HG02981 (cell line): Measurements from ENCODE around the gene AGFG1.

ENCODE experiments used
- ATAC-seq: cut with Tn5 transposase; IDR thresholded peaks from one replicate; pipeline ENCODE4 v1.9.1; 2021; ENCODE audit warnings: mild to moderate bottlenecking, moderate library complexity; ENCODE audit not compliant: unreplicated experiment

AGFG1 gene

DNA sequence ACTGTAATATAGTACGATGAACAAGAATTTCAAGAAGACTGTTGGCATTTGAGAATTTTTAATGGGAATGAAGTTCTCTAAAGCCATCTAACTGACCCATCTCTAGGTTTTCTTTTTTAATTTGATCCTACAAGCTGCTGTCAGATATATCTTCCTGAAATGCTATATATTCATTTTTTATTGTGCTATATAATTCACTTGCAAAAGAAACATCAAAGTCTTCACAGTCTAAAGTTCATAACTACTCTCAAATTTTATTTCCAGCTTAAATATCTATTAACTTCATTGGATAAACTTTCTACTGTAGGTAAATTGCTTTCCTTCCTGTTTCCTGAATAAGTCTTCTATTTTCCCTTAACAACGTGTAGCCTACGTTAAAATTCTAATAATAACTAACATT is 130.4 kb downstream of the AGFG1 start:
- no peak for ATAC-seq

DNA sequence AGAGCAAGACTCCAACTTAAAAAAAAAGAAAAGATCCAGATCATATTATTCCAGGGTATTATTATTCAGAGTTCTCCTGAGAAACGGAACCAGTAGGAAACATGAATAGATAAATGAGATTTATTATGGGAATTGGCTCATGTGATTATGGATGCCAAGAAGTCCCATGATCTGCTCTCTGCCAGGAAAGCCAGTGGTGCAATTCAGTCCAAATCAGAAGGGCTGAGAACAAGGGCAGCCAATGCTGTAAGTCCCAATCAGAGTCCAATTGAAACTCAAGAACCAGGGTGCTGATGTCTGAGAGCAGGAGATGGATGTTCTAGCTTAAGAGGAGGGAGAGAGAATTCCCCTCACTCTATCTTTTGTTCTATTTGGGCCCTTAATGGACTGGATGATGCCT is 134.5 kb downstream of the AGFG1 start:
- no peak for ATAC-seq

DNA sequence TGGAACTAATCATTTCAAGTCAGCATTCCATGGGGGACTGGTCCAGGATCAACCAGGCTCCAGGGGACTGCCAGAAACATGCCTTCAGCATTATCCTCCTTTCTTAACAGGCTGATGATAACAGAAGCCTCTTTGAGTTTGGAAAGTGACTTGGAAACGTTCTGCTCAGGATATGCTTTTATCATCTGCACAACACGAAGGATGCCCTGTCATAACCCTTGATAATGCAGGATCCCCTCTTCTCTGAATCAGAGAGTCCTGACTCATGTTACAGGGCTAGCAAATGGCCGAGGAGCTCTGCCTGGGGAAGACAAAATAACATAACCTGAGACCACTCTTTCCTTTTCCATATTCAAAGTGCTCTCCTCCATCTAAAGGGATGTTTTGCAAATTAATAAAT is 136.0 kb downstream of the AGFG1 start:
- no peak for ATAC-seq

DNA sequence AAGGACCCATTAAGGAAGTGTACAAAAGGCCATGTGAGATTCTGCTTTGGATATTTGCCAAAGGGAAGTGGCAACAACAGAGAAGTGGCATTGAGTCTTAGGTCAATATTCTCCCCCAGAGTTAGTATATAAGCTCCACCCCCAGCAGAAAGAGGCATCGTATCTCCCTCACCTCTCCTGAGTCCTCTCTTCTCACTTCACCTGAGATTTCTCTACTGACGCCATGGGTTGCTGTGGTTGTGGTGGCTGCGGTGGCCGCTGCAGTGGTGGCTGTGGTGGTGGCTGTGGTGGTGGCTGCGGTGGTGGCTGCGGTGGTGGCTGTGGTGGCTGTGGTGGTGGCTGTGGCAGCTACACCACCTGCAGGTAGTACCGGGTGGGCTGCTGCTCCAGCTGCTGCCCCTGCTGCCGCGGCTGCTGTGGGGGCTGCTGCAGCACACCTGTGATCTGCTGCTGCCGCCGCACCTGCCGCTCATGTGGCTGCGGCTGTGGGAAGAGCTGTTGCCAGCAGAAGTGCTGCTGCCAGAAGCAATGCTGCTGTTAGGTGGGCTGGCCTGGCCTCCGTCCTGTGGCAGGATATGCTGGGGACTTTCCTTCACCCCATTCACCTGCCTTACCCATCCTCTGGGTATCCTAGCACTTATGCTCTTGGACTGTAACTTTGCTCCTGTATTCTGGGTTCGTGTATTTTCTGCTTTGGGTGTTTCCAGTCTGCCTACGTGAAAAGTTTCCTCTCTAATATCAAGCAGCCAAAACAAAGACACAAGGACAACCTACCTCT is 136.8 kb downstream of the AGFG1 start:
- ATAC-seq = peak; percentile 51

DNA sequence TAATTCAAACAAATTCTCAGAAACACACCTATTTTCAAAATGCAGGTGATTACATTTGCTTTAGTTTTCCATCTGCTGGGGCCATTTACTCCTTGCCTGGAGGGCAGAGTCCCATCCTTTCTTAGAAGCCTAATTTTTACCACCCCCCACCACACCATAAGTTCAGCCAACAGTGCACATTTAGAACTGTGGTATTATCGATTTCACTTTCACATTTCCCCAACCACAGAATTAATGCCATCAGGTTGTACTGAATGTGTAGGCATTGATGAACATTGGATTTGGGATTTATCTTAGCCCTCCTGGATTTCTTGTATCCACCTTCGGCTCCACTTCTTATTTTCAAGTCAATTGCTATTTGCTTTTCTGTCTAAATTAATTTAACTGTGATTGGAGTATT is 138.2 kb downstream of the AGFG1 start:
- no peak for ATAC-seq
